GM21619 (cell line): Measurements from ENCODE around the gene EXOC3L2.

Experiments
- ATAC-seq: cut with Tn5 transposase; IDR thresholded peaks from one replicate; pipeline ENCODE4 v1.9.1; 2021; ENCODE audit not compliant: unreplicated experiment

EXOC3L2 gene

DNA sequence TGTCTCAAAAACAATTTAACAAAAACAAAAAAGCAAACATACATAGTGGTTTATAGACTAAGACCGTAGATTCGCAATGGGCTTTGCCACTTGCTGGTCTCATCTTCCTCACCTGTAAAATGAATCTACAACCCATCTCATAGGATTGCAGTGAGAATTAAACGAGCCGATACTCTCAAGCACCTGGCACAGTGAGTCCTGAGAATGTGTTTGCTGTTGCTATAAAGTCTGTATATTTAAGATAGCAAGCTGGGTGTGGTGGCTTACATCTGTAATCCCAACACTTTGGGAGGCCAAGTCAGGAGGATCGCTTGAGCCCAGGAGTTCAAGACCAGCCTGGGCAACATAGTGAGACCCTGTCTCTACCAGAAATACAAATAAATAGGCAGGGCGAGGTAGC lies 22.5 kb downstream of the EXOC3L2 start:
- ATAC-seq = no peak

DNA sequence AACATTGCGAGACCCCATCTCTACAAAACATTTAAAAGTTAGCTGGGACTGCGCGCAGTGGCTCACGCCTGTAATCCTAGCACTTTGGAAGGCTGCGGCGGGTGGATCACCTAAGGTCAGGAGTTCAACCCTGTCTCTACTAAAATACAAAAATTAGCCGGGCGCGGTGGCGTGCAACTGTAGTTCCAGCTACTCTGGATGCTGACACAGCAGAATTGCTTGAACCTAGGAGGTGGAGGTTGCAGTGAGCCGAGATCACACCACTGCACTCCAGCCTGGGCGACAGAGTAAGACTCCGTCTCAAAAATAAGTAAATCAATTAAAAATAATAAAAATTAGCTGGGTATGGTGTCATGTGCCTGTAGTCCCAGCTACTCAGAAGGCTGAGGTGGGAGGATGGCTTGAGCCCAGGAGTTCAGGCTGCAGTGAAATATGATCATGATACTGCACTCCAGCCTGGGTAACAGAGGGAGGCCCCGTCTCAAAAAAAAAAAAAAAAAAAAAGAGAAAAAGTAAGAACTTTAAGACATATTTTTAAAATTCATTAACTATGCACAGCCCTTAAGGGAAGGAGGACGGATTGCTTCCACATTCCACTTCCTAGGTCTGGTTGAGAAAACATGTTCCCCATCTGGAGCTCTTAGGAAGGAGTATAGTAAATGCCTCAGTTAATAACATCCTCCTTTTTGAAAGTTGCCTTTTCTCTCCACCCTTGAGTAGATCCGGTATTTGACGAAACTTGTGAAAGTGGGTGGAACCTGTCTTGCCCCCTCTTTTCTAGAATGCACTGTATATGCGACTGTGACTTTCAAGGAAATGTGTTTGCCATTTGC lies 26.1 kb downstream of the EXOC3L2 start:
- ATAC-seq = no peak

DNA sequence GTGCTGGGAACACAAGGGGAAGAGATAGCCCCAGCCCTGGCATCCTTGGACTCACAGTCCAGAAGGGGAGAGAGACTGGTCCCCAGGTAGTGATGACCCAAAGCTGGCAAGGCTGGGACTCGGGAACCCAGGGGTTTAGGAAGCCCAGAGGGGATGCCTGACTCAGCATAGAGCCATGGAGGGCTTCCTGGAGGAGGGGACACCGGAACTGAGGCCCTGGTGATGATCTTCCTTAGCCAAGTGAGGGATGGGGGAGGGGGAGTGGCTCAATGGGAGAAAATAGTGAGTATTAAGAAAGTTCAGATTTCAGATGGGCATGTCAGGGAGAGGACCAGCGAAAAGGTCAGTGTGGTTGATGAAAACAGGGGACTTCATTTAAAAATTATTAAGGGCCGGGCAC lies 26.8 kb downstream of the EXOC3L2 start:
- no peak for ATAC-seq

DNA sequence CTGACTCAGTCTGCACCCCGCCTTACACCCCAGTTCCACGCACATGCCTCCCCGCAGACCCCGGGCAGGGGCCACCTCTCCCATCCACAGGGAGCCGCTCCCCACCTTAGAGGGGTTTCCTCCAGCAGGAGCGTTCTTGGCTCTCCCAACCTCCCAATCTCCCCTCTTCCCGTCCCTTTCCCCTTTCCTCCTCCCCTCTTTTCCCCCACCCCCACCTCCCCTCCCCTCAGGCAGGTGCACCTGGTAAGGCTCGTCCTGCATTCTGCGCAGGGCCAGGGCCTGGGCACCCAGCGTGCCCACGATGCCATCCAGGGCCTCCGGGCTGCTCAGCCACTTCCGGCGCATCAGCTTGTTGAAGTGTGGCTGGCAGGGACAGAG lies 27.3 kb downstream of the EXOC3L2 start:
- ATAC-seq = no peak

DNA sequence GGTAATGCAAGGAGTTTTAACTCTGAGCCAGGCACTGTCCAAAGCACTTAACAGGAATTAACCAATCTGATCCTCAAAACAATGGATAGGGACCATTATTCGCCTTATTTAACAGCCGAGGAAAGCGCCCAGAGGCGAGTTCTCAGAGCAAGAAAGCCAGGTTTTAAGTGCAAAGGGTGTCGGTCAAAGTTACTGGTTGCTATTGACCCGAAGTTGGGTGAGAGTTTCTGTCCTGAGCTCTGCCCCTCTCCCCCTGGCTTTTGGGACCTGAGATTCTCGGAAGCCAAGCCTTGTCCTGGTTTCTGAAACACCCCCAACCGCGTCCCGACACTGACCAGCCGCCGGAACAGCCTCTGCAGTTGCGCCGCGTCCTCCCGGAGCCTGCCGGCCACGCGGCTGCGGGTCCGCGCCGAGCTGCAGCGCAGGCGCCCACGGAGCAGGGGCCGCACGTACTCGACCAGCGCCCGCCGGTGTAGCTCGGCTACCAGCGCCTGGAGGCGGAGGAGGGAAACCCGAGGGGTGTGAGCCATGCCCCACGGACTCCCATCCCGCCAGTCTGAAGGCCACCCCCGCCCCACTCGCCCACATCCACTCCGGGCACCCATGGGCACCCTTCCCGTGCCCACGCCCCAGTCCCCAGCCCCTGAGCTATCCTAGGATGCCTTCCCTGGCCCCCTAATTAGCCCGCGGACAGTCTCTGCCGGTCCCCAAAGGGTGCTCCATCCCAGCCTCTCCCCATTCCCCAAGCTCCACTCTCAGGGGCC lies 27.8 kb downstream of the EXOC3L2 start:
- ATAC-seq = no peak

DNA sequence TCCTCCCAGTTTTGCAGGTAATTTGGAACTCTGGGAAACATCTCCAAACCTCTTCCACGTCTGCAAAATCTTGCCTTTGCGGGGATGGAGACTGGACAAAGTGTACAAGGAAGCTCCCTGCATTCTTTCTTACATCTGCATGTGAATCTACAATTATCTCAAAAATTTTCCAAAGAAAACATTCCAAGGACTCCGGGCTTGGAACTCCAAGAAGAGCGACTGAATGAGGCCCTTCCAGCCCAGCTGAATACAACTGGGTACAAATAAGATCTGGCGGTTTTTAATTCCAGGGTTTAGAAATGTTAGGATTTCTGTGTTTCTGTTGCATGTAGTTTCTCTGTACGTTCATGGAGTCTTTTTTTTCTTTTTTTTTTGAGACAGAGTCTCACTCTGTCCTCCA lies 28.5 kb downstream of the EXOC3L2 start:
- ATAC-seq = no peak

DNA sequence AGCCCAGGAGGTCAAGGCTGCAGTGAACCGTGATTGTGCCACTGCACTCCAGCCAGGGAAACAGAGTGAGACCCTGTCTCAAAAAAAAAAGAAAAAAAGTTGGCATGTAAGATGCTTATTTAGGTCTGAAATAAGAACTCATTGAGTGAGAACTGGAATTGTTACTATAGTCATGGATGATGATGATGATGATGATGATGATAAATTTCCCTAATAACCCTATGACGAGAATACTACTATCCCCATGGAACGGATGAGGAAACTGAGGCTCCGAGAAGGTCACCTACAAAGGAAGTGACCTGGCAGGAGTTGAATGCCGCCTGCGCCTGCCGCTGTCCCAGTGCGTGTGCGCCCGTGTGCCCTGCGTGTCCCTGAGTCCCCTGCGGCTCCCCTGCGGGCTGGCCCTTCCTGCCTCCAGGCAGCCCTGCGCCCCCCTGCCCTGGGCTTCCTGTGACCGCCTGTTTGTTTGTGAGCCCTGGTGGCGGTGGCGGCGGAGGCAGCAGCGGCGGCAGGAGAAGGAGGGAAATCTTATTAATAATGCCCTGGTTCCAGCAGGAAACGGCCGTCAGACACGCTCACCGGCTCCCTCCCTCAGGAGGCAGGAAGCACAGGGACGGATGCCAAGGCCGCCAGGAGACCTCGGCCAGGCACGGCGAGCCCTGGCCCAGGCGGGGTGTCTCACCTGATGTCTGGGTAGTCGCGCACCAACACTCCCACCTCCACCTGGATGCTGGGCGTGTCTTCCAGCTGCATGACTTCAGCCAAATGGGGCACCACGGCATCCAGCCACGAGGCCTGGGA lies 29.6 kb downstream of the EXOC3L2 start:
- no peak for ATAC-seq

DNA sequence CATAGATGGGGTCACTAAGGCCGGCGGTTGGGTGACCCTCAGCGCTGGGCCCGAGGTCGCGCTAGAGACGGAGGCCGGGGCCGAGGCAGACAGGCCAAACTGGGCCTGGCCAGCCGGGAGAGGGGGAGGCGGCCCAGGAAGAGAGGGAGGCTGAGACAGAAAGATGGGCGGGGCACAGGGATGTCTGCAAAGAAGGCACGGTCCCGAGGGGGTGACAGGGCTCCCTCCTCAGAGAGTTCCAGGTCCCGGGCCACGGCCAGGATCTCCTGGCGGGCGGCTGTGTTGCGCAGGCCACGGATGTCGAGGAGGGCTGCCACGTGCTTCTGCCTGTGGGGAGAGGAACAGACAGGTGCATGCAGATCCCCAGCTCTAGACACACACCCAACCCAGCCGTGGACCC lies 32.2 kb downstream of the EXOC3L2 start:
- ATAC-seq = no peak

DNA sequence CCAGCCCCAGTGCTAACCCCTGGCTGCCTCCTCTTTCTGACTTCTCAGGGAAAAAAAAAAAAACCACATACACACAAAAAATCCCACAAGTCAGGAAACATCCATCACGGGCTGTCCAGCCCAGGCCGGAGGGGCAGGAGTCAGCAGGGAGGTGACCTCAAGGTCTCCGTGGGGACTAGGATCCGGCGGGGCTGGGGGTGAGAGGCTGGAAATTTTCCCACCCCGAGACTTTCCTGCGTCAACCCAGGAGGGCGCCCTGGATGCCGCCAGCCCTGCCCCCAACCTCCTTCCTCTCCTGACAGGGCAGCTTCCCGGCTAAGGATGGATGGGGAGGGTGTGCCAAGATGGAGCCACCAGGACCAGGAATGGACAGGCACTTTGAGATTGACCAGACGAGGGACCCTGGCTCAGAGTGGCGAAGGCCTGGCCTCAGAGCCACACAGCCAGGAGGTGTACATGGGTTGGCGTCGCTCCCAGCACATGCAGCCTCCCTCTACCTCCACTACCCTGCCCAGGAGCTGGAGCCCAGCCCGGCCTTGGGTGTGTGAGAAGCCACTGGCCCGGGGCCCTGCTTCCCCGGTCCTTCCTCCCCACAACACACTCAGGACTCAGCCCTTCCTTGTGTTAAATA lies 33.3 kb downstream of the EXOC3L2 start:
- ATAC-seq = no peak

DNA sequence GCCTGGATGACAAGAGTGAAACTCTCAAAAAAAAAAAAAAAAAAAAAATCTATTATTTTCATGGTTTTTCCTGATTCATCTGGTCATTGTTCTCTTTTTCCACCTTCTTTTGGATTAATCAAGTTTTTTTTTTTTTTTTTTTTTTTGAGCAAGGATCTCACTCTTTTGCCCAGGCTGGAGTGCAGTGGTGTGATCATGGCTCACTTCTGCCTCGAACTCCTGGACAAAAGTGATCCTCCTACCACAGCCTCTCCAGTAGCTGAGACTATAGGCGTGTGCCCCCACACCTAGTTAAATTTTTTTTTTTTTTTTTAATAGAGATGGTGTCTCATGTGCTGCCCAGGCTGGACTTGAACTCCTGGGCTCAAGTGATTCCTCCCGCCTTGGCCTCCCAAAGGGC lies 38.9 kb downstream of the EXOC3L2 start:
- no peak for ATAC-seq

DNA sequence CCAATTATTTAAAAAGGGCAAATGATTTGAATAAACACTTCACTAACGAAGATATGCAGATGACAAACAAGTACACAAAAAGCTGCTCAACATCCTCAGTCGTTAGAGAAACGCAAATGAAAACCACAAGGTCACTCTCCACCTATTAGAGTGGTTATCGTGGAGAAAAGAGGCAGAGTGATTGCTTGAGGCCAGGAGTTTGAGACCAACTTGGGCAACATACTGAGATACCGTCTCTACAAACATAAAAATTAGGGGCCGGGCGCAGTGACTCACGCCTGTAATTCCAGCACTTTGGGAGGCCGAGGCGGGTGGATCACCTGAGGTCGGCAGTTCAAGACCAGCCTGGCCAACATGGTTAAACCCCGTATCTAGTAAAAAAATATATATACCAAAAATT lies 39.4 kb downstream of the EXOC3L2 start:
- ATAC-seq = no peak

DNA sequence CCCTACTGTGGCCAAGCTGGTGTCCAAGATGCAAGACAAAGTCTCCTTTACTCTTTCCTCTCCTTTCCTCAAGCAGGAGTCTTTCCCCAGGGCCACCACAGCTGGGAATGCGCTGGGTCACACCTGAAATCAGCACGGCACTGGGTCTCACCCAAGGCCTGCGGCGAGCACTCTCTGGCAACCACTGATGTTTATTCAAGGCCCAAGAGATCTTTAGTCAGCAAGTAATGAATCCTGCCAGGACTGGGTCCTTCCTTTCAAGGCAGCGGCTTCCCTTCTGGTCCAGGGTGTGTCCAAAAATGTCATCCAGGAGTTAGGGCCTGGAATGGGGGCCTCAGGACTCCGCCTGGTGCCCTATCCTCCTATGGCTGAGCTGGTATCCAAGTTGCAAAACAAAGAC lies 42.6 kb downstream of the EXOC3L2 start:
- no peak for ATAC-seq

DNA sequence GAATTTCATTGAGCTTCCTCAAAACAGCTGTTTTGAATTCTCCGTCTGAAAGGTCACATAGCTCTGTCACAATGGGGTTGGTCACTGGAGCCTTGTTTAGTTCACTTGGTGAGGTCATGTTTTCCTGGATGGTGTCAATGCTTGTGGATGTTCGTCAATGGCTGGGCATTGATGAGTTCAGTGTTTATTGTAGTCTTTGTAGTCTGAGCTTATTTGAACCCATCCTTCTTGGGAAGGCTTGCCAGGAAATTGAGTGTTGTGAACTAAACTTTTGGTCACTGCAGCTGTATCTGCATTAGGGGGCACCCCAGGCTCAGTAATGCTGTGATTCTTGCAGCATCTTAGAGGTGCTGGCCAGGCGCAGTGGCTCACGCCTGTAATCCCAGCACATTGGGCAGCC lies 44.6 kb downstream of the EXOC3L2 start:
- no peak for ATAC-seq

DNA sequence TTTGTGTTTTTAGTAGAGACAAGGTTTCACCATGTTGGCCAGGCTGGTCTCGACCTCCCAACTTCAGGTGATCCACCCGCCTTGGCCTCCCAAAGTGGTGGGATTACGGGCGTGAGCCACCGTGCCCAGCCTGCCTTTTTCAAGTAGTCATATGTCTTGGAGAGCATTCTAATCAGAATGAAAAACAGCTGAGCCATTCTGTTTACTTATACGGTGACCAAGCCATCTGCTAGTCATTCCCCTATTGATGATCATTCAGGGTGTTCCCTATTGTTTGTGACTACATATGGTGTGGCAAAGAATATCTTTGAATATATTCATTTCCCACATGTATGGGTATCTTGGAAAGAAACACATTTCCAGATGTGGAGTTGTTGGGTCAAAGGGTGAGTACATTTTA lies 49.4 kb downstream of the EXOC3L2 start:
- ATAC-seq = no peak

DNA sequence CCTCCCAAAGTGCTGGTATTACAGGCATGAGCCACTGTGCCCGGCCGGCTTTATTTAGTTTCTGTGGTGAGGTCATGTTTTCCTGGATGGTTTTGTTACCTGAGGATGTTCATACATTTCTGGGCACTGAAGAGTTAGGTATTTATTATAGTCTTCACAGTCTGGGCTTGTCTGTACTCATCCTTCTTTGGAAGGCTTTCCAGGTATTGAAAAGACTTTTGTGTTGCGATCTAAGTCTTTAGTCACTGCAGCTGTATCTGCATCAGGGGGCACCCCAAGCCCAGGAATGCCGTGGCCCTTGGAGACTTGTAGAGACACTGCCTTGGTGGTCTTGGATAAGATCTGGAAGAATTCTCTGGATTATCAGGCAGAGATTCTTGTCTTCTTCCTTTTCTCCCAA lies 53.8 kb downstream of the EXOC3L2 start:
- no peak for ATAC-seq

DNA sequence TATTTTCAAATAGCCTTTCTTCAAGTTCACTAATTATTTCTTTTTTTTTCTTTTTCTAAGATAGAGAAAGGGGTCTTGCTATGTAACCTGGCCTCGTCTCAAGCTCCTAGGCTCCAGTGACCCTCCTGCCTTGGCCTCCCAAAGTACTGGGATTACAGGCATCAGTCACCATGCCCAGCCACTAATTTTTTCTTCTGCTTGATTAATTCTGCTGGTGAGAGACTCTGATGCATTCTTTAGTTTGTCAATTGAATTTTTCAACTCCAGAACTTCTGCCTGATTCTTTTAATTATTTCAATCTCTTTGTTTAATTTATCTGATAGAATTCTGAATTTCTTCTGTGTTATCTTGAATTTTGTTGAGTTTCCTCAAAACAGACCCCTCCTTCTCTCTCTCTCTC lies 55.2 kb downstream of the EXOC3L2 start:
- ATAC-seq = no peak

DNA sequence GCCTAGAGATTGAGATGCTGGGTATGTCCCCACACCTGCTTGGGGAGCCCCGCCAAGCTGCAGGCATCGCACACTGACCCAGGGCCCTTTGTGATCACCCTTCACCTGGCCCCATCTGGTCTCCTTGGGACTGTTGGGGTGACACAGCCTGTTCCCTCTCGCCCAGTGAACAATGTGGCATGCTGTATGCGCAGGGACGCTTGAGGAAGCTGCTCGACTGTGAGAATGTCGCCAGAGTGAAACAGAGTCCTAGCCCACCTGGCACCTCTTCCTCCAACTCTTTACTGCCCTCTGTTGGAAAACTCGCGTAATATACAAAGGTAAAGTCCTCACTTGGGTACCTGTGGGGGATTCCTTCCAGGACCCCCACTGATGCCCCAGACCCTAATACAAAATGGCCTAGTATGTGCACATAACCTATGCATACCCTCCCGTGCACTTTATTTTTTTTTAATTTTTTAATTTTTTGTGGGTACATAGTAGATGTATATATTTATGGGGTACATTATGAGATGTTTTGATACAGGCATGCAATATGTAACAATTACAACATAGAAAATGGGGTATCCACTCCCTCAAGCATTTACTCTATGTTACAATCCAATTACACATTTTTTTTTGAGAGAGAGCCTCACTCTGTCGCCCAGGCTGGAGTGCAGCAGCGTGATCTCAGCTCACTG lies 57.6 kb downstream of the EXOC3L2 start:
- ATAC-seq = no peak

DNA sequence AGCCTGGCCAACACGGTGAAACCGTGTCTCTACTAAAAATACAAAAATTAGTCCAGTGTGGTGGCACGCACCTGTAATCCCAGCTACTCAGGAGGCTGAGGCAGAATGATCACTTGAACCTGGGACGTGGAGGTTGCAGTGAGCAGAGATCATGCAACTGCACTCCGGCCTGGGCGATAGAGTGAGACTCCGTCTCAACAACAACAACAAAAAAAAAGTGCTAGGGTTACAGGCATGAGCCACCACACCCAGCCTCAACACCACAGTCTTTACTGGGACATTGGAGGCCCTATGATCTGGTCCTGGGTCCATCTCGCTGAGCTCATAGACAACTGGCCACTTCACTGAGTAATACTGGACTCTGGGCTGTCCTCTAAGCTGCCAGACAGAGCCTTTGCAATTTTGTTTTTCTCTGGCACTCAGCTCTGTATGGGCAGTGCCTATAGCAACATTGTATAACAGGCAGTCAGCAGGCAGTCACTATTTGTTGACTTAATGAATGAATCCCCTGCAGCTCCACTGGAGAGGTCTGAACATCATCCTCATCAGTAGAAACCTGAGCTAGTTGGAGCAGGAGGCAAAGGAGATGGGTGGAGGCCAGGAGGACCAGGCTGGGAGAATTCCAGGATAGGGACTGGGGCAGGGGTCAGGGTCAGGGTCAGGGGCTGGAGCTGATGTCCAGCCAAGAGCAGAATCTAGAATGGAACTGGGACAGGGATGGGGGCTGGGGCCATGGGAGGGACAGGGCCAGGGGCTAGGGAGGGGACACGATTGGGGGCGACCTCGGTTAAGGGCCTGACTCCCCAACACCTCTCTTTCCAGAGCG lies 58.5 kb downstream of the EXOC3L2 start:
- no peak for ATAC-seq

DNA sequence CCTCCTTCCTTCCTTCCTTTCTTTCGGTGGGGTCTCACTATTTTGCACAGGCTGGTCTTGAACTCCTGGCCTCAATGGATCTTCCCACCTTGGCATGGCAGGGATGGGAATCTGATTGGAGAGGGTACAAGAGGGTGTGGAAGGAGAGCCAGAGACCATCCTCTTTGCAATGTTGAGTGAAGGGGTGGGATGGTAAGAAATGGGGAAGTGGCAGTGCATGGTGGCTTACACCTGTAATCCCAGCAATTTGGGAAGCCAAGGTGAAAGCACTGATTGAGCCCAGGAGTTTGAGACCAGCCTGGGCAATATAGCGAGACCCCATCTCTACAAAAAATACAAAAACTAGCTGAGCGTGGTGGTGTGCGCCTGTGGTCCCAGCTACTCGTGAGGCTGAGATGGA lies 61.1 kb downstream of the EXOC3L2 start:
- ATAC-seq = no peak

DNA sequence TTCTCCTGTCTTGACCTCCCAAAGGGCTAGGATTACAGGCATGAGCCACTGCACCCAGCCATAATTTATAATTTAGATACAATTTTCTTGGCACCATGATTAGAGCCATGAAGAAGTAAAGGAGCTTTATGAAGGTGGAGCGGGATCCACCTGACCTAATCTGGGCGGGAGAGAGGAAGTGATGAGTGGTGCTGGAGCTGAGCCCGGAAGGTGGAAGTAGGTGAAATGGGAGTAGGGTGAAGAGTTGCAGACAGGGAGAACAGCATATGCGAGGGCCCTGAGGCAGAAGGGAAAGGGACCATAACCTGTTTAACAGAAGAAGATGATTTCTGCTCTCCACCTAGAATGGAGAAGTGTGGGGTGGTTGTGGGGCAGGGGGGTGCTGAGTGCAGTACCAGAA lies 62.4 kb downstream of the EXOC3L2 start:
- no peak for ATAC-seq
